Sigmoid colon (tissue), 4 donors: ENCODE results near the gene RGS19.

ENCODE experiments used
- POLR2AphosphoS5 ChIP-seq, 4 donors: sonication (generic); formaldehyde crosslinking; IDR thresholded peaks; one replicate each; pipeline ENCODE4 v1.6.1; 2017; ENCODE audit warnings: antibody characterized with exemption in 4 of 4
- TF ChIP-seq, protein P1 (sequence below), 4 experiments: fragments of 450-650 bp in 3 of 4; fragments of 200-600 bp in 1 of 4; IDR thresholded peaks; one replicate each; pipeline ENCODE4 v1.5.1; 2016 to 2019; ENCODE audit warnings: antibody characterized with exemption in 4 of 4, mild to moderate bottlenecking in 3 of 4, moderate library complexity in 2 of 4

DNA sequence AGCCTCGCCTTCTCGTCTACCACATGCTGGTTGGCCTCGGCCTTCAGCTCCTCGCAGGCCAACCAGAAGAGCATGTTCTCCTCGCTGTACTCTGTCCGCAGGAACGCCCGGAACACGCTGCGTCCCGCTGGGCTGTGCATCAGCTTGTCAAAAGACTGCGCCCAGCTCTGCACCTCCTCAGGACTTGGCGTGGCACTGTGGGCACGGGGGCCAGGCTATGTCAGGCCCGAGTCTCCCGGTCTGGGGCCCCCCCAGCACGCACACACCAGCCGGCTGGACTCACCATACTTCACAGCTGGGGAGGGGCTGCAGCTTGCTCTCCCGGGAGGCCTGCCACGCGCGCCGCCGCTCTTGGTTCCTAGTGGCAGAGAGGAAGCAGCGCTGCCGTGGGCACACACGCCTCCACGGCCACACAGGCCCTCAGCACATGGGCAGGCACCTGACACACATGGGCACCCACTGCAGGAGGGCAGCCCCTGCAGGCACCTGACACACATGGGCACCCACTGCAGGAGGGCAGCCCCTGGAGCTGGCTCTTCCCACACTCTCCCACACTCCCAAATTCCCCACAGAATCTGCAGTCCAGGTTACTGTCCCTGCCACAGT lies 5.0 kb downstream of the RGS19 start:
- TF ChIP-seq, protein P1, sequence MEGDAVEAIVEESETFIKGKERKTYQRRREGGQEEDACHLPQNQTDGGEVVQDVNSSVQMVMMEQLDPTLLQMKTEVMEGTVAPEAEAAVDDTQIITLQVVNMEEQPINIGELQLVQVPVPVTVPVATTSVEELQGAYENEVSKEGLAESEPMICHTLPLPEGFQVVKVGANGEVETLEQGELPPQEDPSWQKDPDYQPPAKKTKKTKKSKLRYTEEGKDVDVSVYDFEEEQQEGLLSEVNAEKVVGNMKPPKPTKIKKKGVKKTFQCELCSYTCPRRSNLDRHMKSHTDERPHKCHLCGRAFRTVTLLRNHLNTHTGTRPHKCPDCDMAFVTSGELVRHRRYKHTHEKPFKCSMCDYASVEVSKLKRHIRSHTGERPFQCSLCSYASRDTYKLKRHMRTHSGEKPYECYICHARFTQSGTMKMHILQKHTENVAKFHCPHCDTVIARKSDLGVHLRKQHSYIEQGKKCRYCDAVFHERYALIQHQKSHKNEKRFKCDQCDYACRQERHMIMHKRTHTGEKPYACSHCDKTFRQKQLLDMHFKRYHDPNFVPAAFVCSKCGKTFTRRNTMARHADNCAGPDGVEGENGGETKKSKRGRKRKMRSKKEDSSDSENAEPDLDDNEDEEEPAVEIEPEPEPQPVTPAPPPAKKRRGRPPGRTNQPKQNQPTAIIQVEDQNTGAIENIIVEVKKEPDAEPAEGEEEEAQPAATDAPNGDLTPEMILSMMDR (IDR thresholded peaks at IDR 0.05) = no peak
- TF ChIP-seq POLR2AphosphoS5 (IDR thresholded peaks at IDR 0.05) = no peak
